Subcutaneous adipose tissue (tissue), 4 donors: Measurements from ENCODE around the gene ERMAP. TPM values are rescaled to one million over a fixed set of nuclear protein-coding genes. Genes with fewer than 3 reads are reported as not detected.

Source experiments
- CTCF ChIP-seq: fragments of 450-650 bp; IDR thresholded peaks from one replicate; pipeline ENCODE4 v1.5.1; 2016; ENCODE audit warnings: low read depth, mild to moderate bottlenecking, control low read depth, antibody characterized with exemption, moderate library complexity
- total RNA-seq, 4 donors: library from RNA; depleted of rRNA; stranded (reverse); fragments of >200 nt; gene quantifications; one replicate each; pipeline ENCODE4 v1.1.0, GENCODE V29; 2016

ERMAP gene
- total RNA-seq = 10 to 100 TPM; 17.3 to 20.0 (median 19.8) TPM

GRCh38 chr1:42816585-42817439 is at the start of gene ERMAP, which contains the start of gene SVBP:
ERMAP (plus strand) TSS chr1:42817122; CDS start chr1:42830449, 13,327 bp downstream.
SVBP (minus strand) TSS chr1:42817397; CDS start chr1:42816544, 853 bp downstream.
- no peak for TF ChIP-seq CTCF

GRCh38 chr1:42767510-42768000 is 49.4 kb upstream of the ERMAP start:
- no peak for TF ChIP-seq CTCF

GRCh38 chr1:42768172-42768571 is 48.8 kb upstream of the ERMAP start:
- no peak for TF ChIP-seq CTCF

GRCh38 chr1:42769811-42770210 is 47.1 kb upstream of the ERMAP start:
- no peak for TF ChIP-seq CTCF

- no peak for TF ChIP-seq CTCF
Measured at GRCh38 chr1:42773420-42773819, 43.5 kb upstream of the ERMAP start.

- no peak for TF ChIP-seq CTCF
Measured at GRCh38 chr1:42774928-42775526, 41.9 kb upstream of the ERMAP start.

- no peak for TF ChIP-seq CTCF
Measured at GRCh38 chr1:42776502-42776901, 40.4 kb upstream of the ERMAP start.
